GM23338 (cell line): Measurements from ENCODE around the gene PPM1H. TPM values are rescaled to one million over a fixed set of nuclear protein-coding genes. Genes with fewer than 3 reads are reported as not detected.

Experiments
- ATAC-seq: fragments of 200-7000 bp; cut with Tn5 transposase; 3 replicates; pipeline ENCODE4 v1.9.1; 2020
- DNase-seq: peaks from one replicate; pipeline ENCODE4 v3.0.0-alpha.2; 2015; ENCODE audit warnings: low spot score
- H2AFZ ChIP-seq: fragments of 200-600 bp; sonication (generic); 2 replicates; pipeline ENCODE4 v1.8.0; 2016; ENCODE audit warnings: antibody characterized with exemption, mild to moderate bottlenecking, moderate library complexity
- H3F3A ChIP-seq: fragments of 200-600 bp; sonication (generic); replicated peaks from 2 replicates; pipeline ENCODE4 v1.8.0; 2017; ENCODE audit warnings: antibody characterized with exemption, mixed run types, low read depth
- H3K27ac ChIP-seq: fragments of 200-600 bp; sonication (generic); 2 replicates; pipeline ENCODE4 v1.6.1; 2016; ENCODE audit warnings: low read depth
- H3K27me3 ChIP-seq: fragments of 200-600 bp; sonication (generic); 2 replicates; pipeline ENCODE4 v1.8.0; 2016; ENCODE audit warnings: mild to moderate bottlenecking, mixed run types, moderate library complexity; ENCODE audit not compliant: insufficient read depth
- H3K36me3 ChIP-seq: fragments of 200-600 bp; sonication (generic); 2 replicates; pipeline ENCODE4 v1.8.0; 2016; ENCODE audit warnings: mild to moderate bottlenecking; ENCODE audit not compliant: insufficient read depth
- H3K4me1 ChIP-seq: fragments of 200-600 bp; sonication (generic); 2 replicates; pipeline ENCODE4 v1.8.0; 2016; ENCODE audit warnings: mild to moderate bottlenecking, moderate library complexity; ENCODE audit not compliant: insufficient read depth
- H3K4me2 ChIP-seq: fragments of 200-600 bp; sonication (generic); 2 replicates; pipeline ENCODE4 v1.7.1; 2017; ENCODE audit warnings: mixed run types
- H3K4me3 ChIP-seq: fragments of 200-600 bp; sonication (generic); 2 replicates; pipeline ENCODE4 v1.6.1; 2016; ENCODE audit warnings: mixed run types
- H3K79me2 ChIP-seq: fragments of 200-600 bp; sonication (generic); replicated peaks from 2 replicates; pipeline ENCODE4 v1.8.0; 2017; ENCODE audit warnings: mild to moderate bottlenecking; ENCODE audit not compliant: insufficient read depth
- H3K9me2 ChIP-seq: fragments of 200-600 bp; sonication (generic); 2 replicates; pipeline ENCODE4 v1.8.0; 2017; ENCODE audit not compliant: insufficient read depth
- H4K20me1 ChIP-seq: fragments of 200-600 bp; sonication (generic); replicated peaks from 2 replicates; pipeline ENCODE4 v1.8.0; 2017; ENCODE audit warnings: mild to moderate bottlenecking; ENCODE audit not compliant: insufficient read depth
- H3K27ac Mint-ChIP-seq: 2 replicates; pipeline ENCODE4 v1.8.0; 2020; ENCODE audit warnings: inconsistent platforms, mild to moderate bottlenecking, moderate library complexity, mixed read lengths
- H3K27me3 Mint-ChIP-seq: 3 replicates; pipeline ENCODE4 v1.8.0; 2022; ENCODE audit warnings: low read depth, mild to moderate bottlenecking, moderate library complexity, mixed read lengths, inconsistent platforms; ENCODE audit not compliant: insufficient read depth, poor library complexity
- H3K36me3 Mint-ChIP-seq: 3 replicates; pipeline ENCODE4 v1.8.0; 2021; ENCODE audit warnings: low read depth, mild to moderate bottlenecking, inconsistent platforms, moderate library complexity, mixed read lengths
- H3K4me1 Mint-ChIP-seq: 3 replicates; pipeline ENCODE4 v1.8.0; 2020; ENCODE audit warnings: mild to moderate bottlenecking, inconsistent platforms, mixed read lengths
- H3K4me3 Mint-ChIP-seq: 3 replicates; pipeline ENCODE4 v1.8.0; 2021; ENCODE audit warnings: moderate library complexity, mild to moderate bottlenecking, inconsistent platforms, mixed read lengths
- H3K9me3 Mint-ChIP-seq: 3 replicates; pipeline ENCODE4 v1.8.0; 2020; ENCODE audit warnings: moderate library complexity, mild to moderate bottlenecking, inconsistent platforms, mixed read lengths
- CREB1 ChIP-seq: fragments of 250-450 bp; sonication (Bioruptor Pico); IDR thresholded peaks from 2 replicates; pipeline ENCODE4 v1.5.0; 2020; ENCODE audit warnings: low read depth, mild to moderate bottlenecking, moderate library complexity
- CTCF ChIP-seq, 2 experiments: fragments of 200-600 bp in 1 of 2; sonication (generic) in 1 of 2; conservative IDR thresholded peaks; 2 replicates each; pipeline versions ENCODE4 v1.5.1 to v1.6.1; 2016 to 2017; ENCODE audit warnings: antibody characterized with exemption in 2 of 2, low read depth in 2 of 2, mild to moderate bottlenecking in 2 of 2, moderate library complexity in 1 of 2
- EZH2phosphoT487 ChIP-seq: fragments of 200-600 bp; sonication (generic); IDR thresholded peaks from one replicate; pipeline ENCODE4 v1.8.1; 2018; ENCODE audit warnings: antibody characterized with exemption; ENCODE audit not compliant: unreplicated experiment
- POLR2AphosphoS5 ChIP-seq: IDR thresholded peaks from 2 replicates; pipeline ENCODE4 v1.6.1; 2016; ENCODE audit warnings: antibody characterized with exemption, low read depth
- REST ChIP-seq: IDR thresholded peaks from one replicate; pipeline ENCODE4 v1.6.1; 2018; ENCODE audit warnings: antibody characterized with exemption; ENCODE audit not compliant: unreplicated experiment
- STAT1 ChIP-seq: IDR thresholded peaks from one replicate; pipeline ENCODE4 v1.6.1; 2016; ENCODE audit warnings: antibody characterized with exemption; ENCODE audit not compliant: unreplicated experiment
- ZNF114 ChIP-seq: fragments of 250-450 bp; sonication (Bioruptor Pico); IDR thresholded peaks from 2 replicates; pipeline ENCODE4 v1.5.0; 2020; ENCODE audit warnings: mild to moderate bottlenecking, moderate library complexity
- ZNF331 ChIP-seq: fragments of 250-450 bp; sonication (Bioruptor Pico); IDR thresholded peaks from 2 replicates; pipeline ENCODE4 v1.5.0; 2020; ENCODE audit warnings: low read depth, mild to moderate bottlenecking, moderate library complexity
- polyA plus RNA-seq: library from polyadenylated mRNA; unstranded; fragments of >200 nt; fragmentation: Nextera tagmentation; extraction: Ambion mirVana; gene quantifications from 2 replicates; pipeline ENCODE4 v1.2.1, GENCODE V29; 2016
- total RNA-seq: library from RNA; depleted of rRNA; stranded (reverse); fragments of >200 nt; shearing (Covaris generic); gene quantifications from 2 replicates; pipeline ENCODE4 v1.2.3, GENCODE V29; 2014
- TF ChIP-seq, protein P1 (sequence below): IDR thresholded peaks from 2 replicates; pipeline ENCODE4 v1.6.1; 2016; ENCODE audit warnings: antibody characterized with exemption

Gene PPM1H
- total and polyA plus RNA-seq, 2 experiments from 2014 or later: 11.4 to 41.2 TPM

DNA sequence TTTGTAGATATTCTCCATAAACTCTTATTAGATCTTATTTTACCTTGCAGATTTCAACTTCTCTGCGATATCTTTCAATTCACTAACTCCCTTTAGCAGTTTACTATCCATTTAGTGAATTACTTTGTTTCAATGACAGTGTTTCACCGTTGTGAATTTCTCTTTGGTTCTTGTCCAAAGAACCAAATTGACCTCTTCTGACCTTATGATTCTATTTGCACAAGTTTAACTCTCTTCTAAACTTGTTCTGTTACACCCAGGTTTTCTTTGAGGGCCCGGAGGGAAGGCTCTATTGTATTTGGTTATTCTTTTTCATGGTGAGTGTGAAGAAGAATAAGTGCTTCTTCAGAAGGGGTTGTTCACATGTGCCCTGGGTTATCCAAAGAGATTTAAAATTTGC, 281.6 kb downstream of the PPM1H start:
- H2AFZ ChIP-seq: no peak overlapping the region
- DNase-seq: no peak
- no peaks in the 10 kb centered on the region for H4K20me1 ChIP-seq
- Mint-ChIP-seq H3K27ac (no peak overlapping the region), H3K4me3 (peak overlapping the region; percentile 23), H3K9me3 (peaks cover 3% of the 10 kb centered on the region; the same call in 2 of the 3 replicates), H3K4me1 (peaks cover 69% of the 10 kb centered on the region), H3K36me3 (peaks cover 20% of the 10 kb centered on the region), H3K27me3 (peaks cover 46% of the 10 kb centered on the region)
- H3K27me3 ChIP-seq: peaks cover 20% of the 10 kb centered on the region; the same call in 1 of the 2 replicates
- TF ChIP-seq REST: no peak
- no peak for TF ChIP-seq POLR2AphosphoS5
- H3K27ac ChIP-seq: peak overlapping the region; percentile 1; the same call in 1 of the 2 replicates
- H3K4me1 ChIP-seq: peaks cover 68% of the 10 kb centered on the region
- H3K4me3 ChIP-seq: peak overlapping the region; percentile 22
- no peak for ATAC-seq
- H3K9me2 ChIP-seq: no peaks in the 10 kb centered on the region
- peaks cover 5% of the 10 kb centered on the region; the same call in 1 of the 2 replicates for H3F3A ChIP-seq
- no peaks in the 10 kb centered on the region for H3K79me2 ChIP-seq
- no peaks in the 10 kb centered on the region for H3K36me3 ChIP-seq
- H3K4me2 ChIP-seq: peak overlapping the region; percentile 56

DNA sequence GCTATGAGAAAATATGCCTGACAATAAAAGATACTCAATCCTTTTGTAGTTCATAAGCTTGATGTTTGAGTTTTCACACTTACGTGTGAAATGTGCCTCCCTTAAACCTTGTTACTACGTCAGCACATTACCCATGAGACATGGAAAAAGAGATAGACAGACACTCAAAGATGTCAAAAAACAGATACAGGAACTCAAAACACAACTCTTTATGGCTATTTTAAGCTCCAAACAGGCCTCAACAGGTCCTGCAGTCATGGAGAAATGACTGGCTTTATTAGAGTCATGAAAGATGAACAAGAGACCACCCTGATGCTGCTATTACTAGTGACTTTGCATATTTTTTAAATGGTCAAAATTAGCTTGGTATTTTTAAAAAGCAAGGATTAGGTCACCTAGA, 283.8 kb downstream of the PPM1H start:
- Mint-ChIP-seq H3K4me1 (peaks cover 69% of the 10 kb centered on the region), H3K36me3 (peaks cover 40% of the 10 kb centered on the region), H3K4me3 (no peak overlapping the region), H3K27me3 (peaks cover 42% of the 10 kb centered on the region), H3K27ac (no peak overlapping the region), H3K9me3 (peaks cover 3% of the 10 kb centered on the region; the same call in 2 of the 3 replicates)
- Histone ChIP-seq H2AFZ (no peak overlapping the region), H3K27me3 (peaks cover 20% of the 10 kb centered on the region; the same call in 1 of the 2 replicates), H4K20me1 (no peaks in the 10 kb centered on the region), H3F3A (peaks cover 5% of the 10 kb centered on the region; the same call in 1 of the 2 replicates), H3K4me2 (no peak overlapping the region), H3K36me3 (no peaks in the 10 kb centered on the region), H3K27ac (no peak overlapping the region), H3K4me3 (no peak overlapping the region), H3K9me2 (no peaks in the 10 kb centered on the region), H3K4me1 (peaks cover 62% of the 10 kb centered on the region), H3K79me2 (no peaks in the 10 kb centered on the region)
- no peak for DNase-seq
- no peak for ATAC-seq
- TF ChIP-seq EZH2phosphoT487: no peak
- TF ChIP-seq ZNF331: no peak
- no peak for TF ChIP-seq CTCF (conservative IDR thresholded peaks at IDR 0.05; ENCODE audit: low read depth in 2 of 2)
- TF ChIP-seq ZNF114 (CRISPR knock-in tag): no peak
- TF ChIP-seq, protein P1, sequence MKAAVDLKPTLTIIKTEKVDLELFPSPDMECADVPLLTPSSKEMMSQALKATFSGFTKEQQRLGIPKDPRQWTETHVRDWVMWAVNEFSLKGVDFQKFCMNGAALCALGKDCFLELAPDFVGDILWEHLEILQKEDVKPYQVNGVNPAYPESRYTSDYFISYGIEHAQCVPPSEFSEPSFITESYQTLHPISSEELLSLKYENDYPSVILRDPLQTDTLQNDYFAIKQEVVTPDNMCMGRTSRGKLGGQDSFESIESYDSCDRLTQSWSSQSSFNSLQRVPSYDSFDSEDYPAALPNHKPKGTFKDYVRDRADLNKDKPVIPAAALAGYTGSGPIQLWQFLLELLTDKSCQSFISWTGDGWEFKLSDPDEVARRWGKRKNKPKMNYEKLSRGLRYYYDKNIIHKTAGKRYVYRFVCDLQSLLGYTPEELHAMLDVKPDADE: no peak
- no peak for TF ChIP-seq CREB1 (CRISPR knock-in tag)
- no peak for TF ChIP-seq STAT1
